Measurements from ENCODE around the gene MRPL47. TPM values are rescaled to one million over a fixed set of nuclear protein-coding genes. Genes with fewer than 3 reads are reported as not detected.

Gene MRPL47
- total RNA-seq, 1 donor from 2014 or later: 47.9 TPM

- H3K27me3 Mint-ChIP-seq: no peaks in the 10 kb centered on the region
- H3K4me3 Mint-ChIP-seq: no peak overlapping the region
- H3K4me1 Mint-ChIP-seq (ENCODE audit: unreplicated experiment): peaks cover 4% of the 10 kb centered on the region
- no peaks in the 10 kb centered on the region for H3K9me3 Mint-ChIP-seq
- no peaks in the 10 kb centered on the region for H3K36me3 Mint-ChIP-seq
- no peak overlapping the region for H3K27ac Mint-ChIP-seq
- DNase-seq (ENCODE audit: extremely low spot score, unreplicated experiment): no peak
- no peak for TF ChIP-seq CTCF (conservative IDR thresholded peaks at IDR 0.05)
These were observed 38.4 kb upstream of the MRPL47 start for GRCh38 chr3:179642871-179643270.

- DNase-seq (ENCODE audit: extremely low spot score, unreplicated experiment): no peak
- H3K27me3 Mint-ChIP-seq: no peaks in the 10 kb centered on the region
- H3K9me3 Mint-ChIP-seq: no peaks in the 10 kb centered on the region
- no peaks in the 10 kb centered on the region for H3K36me3 Mint-ChIP-seq
- H3K4me3 Mint-ChIP-seq: no peak overlapping the region
- H3K4me1 Mint-ChIP-seq (ENCODE audit: unreplicated experiment): peaks cover 4% of the 10 kb centered on the region
- H3K27ac Mint-ChIP-seq: no peak overlapping the region
- TF ChIP-seq CTCF (conservative IDR thresholded peaks at IDR 0.05): no peak
These were observed 36.0 kb upstream of the MRPL47 start for GRCh38 chr3:179640469-179640868.

GRCh38 chr3:179630753-179631451 lies 26.5 kb upstream of the MRPL47 start:
- Mint-ChIP-seq H3K27me3 (no peaks in the 10 kb centered on the region), H3K4me3 (no peak overlapping the region), H3K4me1 (ENCODE audit: unreplicated experiment) (no peaks in the 10 kb centered on the region), H3K9me3 (no peaks in the 10 kb centered on the region), H3K36me3 (peaks cover under 1% of the 10 kb centered on the region), H3K27ac (no peak overlapping the region)
- no peak for DNase-seq (ENCODE audit: extremely low spot score, unreplicated experiment)
- TF ChIP-seq CTCF (conservative IDR thresholded peaks at IDR 0.05): no peak

GRCh38 chr3:179624451-179624850 lies 20.0 kb upstream of the MRPL47 start:
- Mint-ChIP-seq H3K4me3 (no peak overlapping the region), H3K36me3 (peaks cover 25% of the 10 kb centered on the region)

GRCh38 chr3:179622023-179622422 lies 17.6 kb upstream of the MRPL47 start:
- Mint-ChIP-seq H3K27me3 (no peaks in the 10 kb centered on the region), H3K4me3 (no peak overlapping the region), H3K9me3 (no peaks in the 10 kb centered on the region), H3K4me1 (ENCODE audit: unreplicated experiment) (no peaks in the 10 kb centered on the region), H3K36me3 (peaks cover 33% of the 10 kb centered on the region), H3K27ac (no peak overlapping the region)
- no peak for DNase-seq (ENCODE audit: extremely low spot score, unreplicated experiment)
- TF ChIP-seq CTCF (conservative IDR thresholded peaks at IDR 0.05): no peak

More at GRCh38 chr3:179624451-179624850, 20.0 kb upstream of the MRPL47 start:
- Mint-ChIP-seq H3K27ac (no peak overlapping the region), H3K9me3 (no peaks in the 10 kb centered on the region), H3K27me3 (no peaks in the 10 kb centered on the region), H3K4me1 (ENCODE audit: unreplicated experiment) (no peaks in the 10 kb centered on the region)
- no peak for DNase-seq (ENCODE audit: extremely low spot score, unreplicated experiment)
- no peak for TF ChIP-seq CTCF (conservative IDR thresholded peaks at IDR 0.05)

Data from type B pancreatic cell (in vitro differentiated cells).